K562 (cell line): ENCODE data around the gene VAC14. TPM values are rescaled to one million over a fixed set of nuclear protein-coding genes. Genes with fewer than 3 reads are reported as not detected.

Experiments
- CBFA2T3 ChIP-seq: fragments of 450-650 bp; IDR thresholded peaks from 2 replicates; pipeline ENCODE4 v1.6.1; 2017
- ETS2 ChIP-seq: IDR thresholded peaks from 2 replicates; pipeline ENCODE4 v1.6.1; 2016; ENCODE audit warnings: borderline replicate concordance, missing genetic modification characterization, mild to moderate bottlenecking, moderate library complexity, missing compliant biosample characterization; ENCODE audit not compliant: poor library complexity, severe bottlenecking
- KDM4B ChIP-seq, 2 experiments: fragments of 450-650 bp in 1 of 2; sonication (generic) in 1 of 2; IDR thresholded peaks; 2 replicates each; pipeline ENCODE4 v1.6.1; 2016 to 2017; ENCODE audit warnings: borderline replicate concordance in 2 of 2, antibody characterized with exemption in 1 of 2, low read depth in 1 of 2, mild to moderate bottlenecking in 1 of 2
- KLF16 ChIP-seq: IDR thresholded peaks from 2 replicates; pipeline ENCODE4 v1.6.1; 2016; ENCODE audit warnings: antibody characterized with exemption
- NCOA1 ChIP-seq: fragments of 450-650 bp; IDR thresholded peaks from 2 replicates; pipeline ENCODE4 v1.6.1; 2016; ENCODE audit warnings: low read depth
- NR2C1 ChIP-seq, 2 experiments: fragments of 450-650 bp; IDR thresholded peaks; 2 replicates each; pipeline ENCODE4 v1.6.1; 2017; ENCODE audit warnings: mild to moderate bottlenecking in 2 of 2, antibody characterized with exemption in 1 of 2, inconsistent platforms in 1 of 2, missing compliant biosample characterization in 1 of 2, missing genetic modification characterization in 1 of 2
- NR2C2 ChIP-seq, 2 experiments: fragments of 200-800 bp in 1 of 2; sonication (Bioruptor generic) in 1 of 2; sonication (generic) in 1 of 2; formaldehyde crosslinking in 1 of 2; IDR thresholded peaks; 2 replicates each; pipeline versions ENCODE4 v1.6.1 to v1.8.0; 2016 to 2022; ENCODE audit warnings: mild to moderate bottlenecking in 1 of 2, missing compliant biosample characterization in 1 of 2, missing genetic modification characterization in 1 of 2, missing genetic modification reagents in 1 of 2
- STAT5A ChIP-seq: IDR thresholded peaks from 2 replicates; pipeline ENCODE4 v1.6.1; 2012; ENCODE audit warnings: low read length, inconsistent platforms, borderline replicate concordance
- ZNF318 ChIP-seq, 2 experiments: fragments of 450-650 bp; IDR thresholded peaks; 2 replicates each; pipeline ENCODE4 v1.6.1; 2016; ENCODE audit warnings: mild to moderate bottlenecking in 2 of 2, borderline replicate concordance in 1 of 2, low read depth in 1 of 2, moderate library complexity in 1 of 2
- ZNF444 ChIP-seq: fragments of 250-450 bp; sonication (Bioruptor Pico); IDR thresholded peaks from 2 replicates; pipeline ENCODE4 v1.4.0; 2020; ENCODE audit warnings: mild to moderate bottlenecking, moderate library complexity
- ZNF830 ChIP-seq: fragments of 250-450 bp; sonication (Bioruptor Pico); IDR thresholded peaks from 2 replicates; pipeline ENCODE4 v1.5.0; 2021; ENCODE audit warnings: mild to moderate bottlenecking
- polyA plus RNA-seq, 8 experiments: library from polyadenylated mRNA; depleted of rRNA in 4 of 8; stranded (reverse) in 5 of 8; unstranded in 3 of 8; fragments of >200 nt; fragmentation: Nextera tagmentation in 2 of 8; fragmentation: Illumina TruSeq in 1 of 8; extraction: Ambion mirVana in 2 of 8; extraction: Trizol in 1 of 8; gene quantifications; 2 replicates each; pipeline versions ENCODE4 v1.2.1 to v1.2.3, GENCODE V29; 2011 to 2014; ENCODE audit warnings: inconsistent platforms in 1 of 8, missing spikeins in 1 of 8
- total RNA-seq, 7 experiments: library from RNA; depleted of rRNA in 6 of 7; stranded (reverse); fragments of >200 nt in 6 of 7; fragmentation: Illumina TruSeq in 2 of 7; extraction: Trizol in 2 of 7; gene quantifications; 2 replicates each; pipeline versions ENCODE4 v1.2.1 to v1.2.3, GENCODE V29; 2011 to 2021; ENCODE audit warnings: low replicate concordance in 1 of 7

VAC14 gene
- total and polyA plus RNA-seq, 9 of the 15 experiments (the other 6 are each of a cell fraction or from before 2014, with no cell fraction given), result 1.3 to 41.6 (median 26.6) TPM

GRCh38 chr16:70659546-70659945, 141.4 kb downstream of the VAC14 start (continued):
- no peak for TF ChIP-seq ZNF318 (IDR thresholded peaks at IDR 0.05; ENCODE audit: borderline replicate concordance in 1 of 2, low read depth in 1 of 2)
- no peak for TF ChIP-seq ETS2 (tag)
- no peak for TF ChIP-seq NCOA1
- TF ChIP-seq CBFA2T3, result no peak
- peak; percentile 82 for TF ChIP-seq NR2C2 (CRISPR knock-in tag; IDR thresholded peaks at IDR 0.05)
- no peak for TF ChIP-seq NR2C2 (tag; IDR thresholded peaks at IDR 0.05)
- TF ChIP-seq KLF16, result no peak
- TF ChIP-seq NR2C1 (IDR thresholded peaks at IDR 0.05), result peak; percentile 84
- TF ChIP-seq NR2C1 (tag; IDR thresholded peaks at IDR 0.05), result peak; percentile 60
- no peak for TF ChIP-seq ZNF444 (CRISPR knock-in tag)
- TF ChIP-seq ZNF830, result no peak
- TF ChIP-seq KDM4B (IDR thresholded peaks at IDR 0.05; ENCODE audit: borderline replicate concordance in 2 of 2, low read depth in 1 of 2), result no peak
- TF ChIP-seq STAT5A, result no peak
- TF ChIP-seq, all 486 proteins: peak for 3
